ENCODE measurements around the gene DESI2.

DNA sequence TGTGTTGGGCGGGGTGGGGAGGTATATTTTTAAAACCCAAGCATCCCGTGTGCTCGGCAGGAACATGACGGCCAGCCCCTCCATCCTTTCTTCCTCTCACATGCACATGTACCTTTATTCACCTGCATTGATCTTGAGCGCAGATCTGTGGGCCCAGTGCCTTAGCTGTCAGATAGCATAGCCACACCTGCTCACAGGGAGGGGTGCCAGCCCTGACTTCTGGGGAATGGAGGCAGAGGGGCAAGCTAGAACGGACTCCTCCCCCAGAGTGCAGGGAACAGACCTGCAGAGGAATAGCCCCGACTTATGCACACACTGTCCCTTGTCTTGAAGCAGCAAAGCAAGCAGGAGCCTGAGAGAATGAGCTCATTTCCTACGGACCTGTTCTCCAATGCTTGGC, 56.1 kb downstream of the DESI2 start:
- TF ChIP-seq EZH2 (IDR thresholded peaks at IDR 0.05; ENCODE audit: low read length, unreplicated experiment): no peak
- TF ChIP-seq, protein P1, sequence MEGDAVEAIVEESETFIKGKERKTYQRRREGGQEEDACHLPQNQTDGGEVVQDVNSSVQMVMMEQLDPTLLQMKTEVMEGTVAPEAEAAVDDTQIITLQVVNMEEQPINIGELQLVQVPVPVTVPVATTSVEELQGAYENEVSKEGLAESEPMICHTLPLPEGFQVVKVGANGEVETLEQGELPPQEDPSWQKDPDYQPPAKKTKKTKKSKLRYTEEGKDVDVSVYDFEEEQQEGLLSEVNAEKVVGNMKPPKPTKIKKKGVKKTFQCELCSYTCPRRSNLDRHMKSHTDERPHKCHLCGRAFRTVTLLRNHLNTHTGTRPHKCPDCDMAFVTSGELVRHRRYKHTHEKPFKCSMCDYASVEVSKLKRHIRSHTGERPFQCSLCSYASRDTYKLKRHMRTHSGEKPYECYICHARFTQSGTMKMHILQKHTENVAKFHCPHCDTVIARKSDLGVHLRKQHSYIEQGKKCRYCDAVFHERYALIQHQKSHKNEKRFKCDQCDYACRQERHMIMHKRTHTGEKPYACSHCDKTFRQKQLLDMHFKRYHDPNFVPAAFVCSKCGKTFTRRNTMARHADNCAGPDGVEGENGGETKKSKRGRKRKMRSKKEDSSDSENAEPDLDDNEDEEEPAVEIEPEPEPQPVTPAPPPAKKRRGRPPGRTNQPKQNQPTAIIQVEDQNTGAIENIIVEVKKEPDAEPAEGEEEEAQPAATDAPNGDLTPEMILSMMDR (conservative IDR thresholded peaks at IDR 0.05; ENCODE audit: low read depth, low read length): no peak
- TF ChIP-seq EZH2phosphoT487 (IDR thresholded peaks at IDR 0.05; ENCODE audit: borderline replicate concordance, low read length): no peak

Measured in PC-3 (cell line).